Measurements from ENCODE around the gene HAPLN3.

Gene HAPLN3

DNA sequence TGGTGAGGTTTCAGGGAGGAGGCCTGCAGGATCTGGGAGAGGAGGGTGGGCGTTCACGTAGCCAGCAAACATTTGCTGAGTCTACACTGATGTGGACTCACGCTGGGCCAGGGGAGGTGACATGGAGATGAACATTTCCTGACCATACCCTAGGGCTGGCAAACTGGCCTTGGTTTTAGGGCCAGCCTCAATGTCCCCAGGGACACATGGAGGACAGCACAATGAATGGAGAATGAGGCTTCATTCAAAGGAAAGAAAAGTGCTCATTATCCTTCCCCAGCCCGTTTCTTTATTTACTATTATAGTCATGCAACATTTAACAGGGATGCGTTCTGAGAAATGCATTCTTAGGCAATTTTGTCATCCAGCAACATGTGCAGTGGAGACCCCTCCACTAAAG, 65.3 kb downstream of the HAPLN3 start:
- no peak for DNase-seq (ENCODE audit: low spot score)

DNA sequence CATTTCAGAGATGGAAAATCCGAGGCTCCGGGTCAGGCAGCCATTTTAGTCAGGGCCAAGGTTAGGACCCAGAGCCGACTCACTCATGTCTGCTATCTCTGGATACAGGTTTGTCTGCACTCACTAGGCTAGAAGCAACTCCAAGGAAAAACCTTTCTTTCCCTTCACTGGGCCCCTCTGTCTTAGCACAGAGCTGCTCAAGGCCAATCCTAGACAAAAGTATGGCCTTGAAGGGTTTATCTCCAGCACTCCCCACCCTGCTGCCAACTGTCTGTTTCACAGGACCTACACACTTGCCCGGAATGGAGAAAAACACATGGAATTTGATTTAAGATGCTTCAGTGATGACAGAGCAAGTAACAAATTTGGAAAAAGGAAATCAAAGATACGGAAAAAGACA, 66.6 kb downstream of the HAPLN3 start:
- DNase-seq (ENCODE audit: low spot score): no peak
